Endothelial cell of umbilical vein (primary cell): ENCODE results near the gene INTS1.

ENCODE experiments used
- CTCF ChIP-seq, 2 donors: IDR thresholded peaks; 1 replicate in 1 of 2; 2 replicates in 1 of 2; pipeline ENCODE4 v1.5.1; 2011; ENCODE audit warnings: low read length in 2 of 2, mild to moderate bottlenecking in 2 of 2, moderate library complexity in 2 of 2, control low read depth in 1 of 2, inconsistent platforms in 1 of 2, low read depth in 1 of 2; ENCODE audit not compliant: insufficient read depth in 1 of 2; ENCODE audit errors: extremely low read depth in 1 of 2
- EZH2 ChIP-seq: IDR thresholded peaks from 2 replicates; pipeline ENCODE4 v1.6.1; 2012; ENCODE audit warnings: borderline replicate concordance, low read depth, mild to moderate bottlenecking, moderate library complexity, low read length, inconsistent platforms; ENCODE audit not compliant: severe bottlenecking
- MYC ChIP-seq: IDR thresholded peaks from one replicate; pipeline ENCODE4 v1.6.1; 2011; ENCODE audit warnings: mild to moderate bottlenecking, low read depth, low read length
- POLR2A ChIP-seq: IDR thresholded peaks from 2 replicates; pipeline ENCODE4 v1.6.1; 2012; ENCODE audit warnings: low read depth, mild to moderate bottlenecking, control low read depth, low read length
- POLR2AphosphoS5 ChIP-seq: IDR thresholded peaks from 2 replicates; pipeline ENCODE4 v1.6.1; 2012; ENCODE audit warnings: low read depth, mild to moderate bottlenecking, control low read depth, low read length, moderate library complexity; ENCODE audit not compliant: insufficient read depth
- TF ChIP-seq, protein P1 (sequence below): IDR thresholded peaks from 2 replicates; pipeline ENCODE4 v1.6.1; 2011; ENCODE audit not compliant: insufficient read depth, insufficient read length

DNA sequence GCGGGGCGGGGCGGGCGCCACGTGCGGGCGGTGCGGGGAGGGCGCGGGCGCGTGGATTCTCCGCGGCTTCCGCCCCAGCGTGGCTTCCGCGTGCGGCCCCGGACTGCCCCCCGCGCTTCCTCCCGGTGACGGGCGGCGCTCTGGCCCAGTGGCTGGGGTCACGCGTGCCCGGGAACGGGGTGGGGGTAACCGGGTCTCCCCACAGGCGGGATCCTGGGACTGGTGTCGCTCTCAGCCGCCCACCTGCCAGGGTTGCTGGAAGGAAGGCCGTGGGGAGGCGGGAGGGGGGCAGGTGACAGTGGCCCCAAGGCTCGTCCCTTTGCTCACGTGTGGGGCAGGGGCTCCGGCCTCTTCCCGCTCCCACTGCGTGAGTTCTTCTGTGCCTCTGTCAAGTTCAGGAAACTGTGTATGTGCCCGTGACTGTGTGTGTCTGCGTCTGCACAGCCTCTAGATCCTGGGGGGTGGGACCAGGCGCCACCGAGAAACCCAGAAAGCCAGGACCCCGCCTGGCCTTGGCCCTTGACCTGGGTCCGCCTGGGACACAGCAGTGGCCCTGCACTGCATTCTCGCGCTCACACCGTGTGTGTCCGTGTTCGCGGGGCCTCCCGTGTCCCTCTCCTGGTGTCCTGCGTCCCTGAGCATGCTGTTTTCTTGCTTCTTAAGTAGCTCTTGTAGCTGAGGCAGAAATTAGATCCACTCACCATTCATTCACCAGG lies 27.2 kb upstream of the INTS1 start:
- TF ChIP-seq MYC (no peak), POLR2AphosphoS5 (no peak), CTCF (IDR thresholded peaks at IDR 0.05; ENCODE audit: extremely low read depth in 1 of 2, insufficient read depth in 1 of 2, low read depth in 1 of 2, low read length in 2 of 2) (no peak), POLR2A (no peak), EZH2 (no peak)
- TF ChIP-seq, protein P1, sequence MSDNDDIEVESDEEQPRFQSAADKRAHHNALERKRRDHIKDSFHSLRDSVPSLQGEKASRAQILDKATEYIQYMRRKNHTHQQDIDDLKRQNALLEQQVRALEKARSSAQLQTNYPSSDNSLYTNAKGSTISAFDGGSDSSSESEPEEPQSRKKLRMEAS: no peak
